K562 (cell line): Measurements from ENCODE around the gene ACADL. TPM values are rescaled to one million over a fixed set of nuclear protein-coding genes. Genes with fewer than 3 reads are reported as not detected.

ENCODE experiments used
- BRF1 ChIP-seq: IDR thresholded peaks from 3 replicates; pipeline ENCODE4 v1.6.1; 2011; ENCODE audit warnings: borderline replicate concordance, mild to moderate bottlenecking; ENCODE audit not compliant: insufficient read length; ENCODE audit errors: extremely low read depth
- FOXP1 ChIP-seq: sonication (generic); formaldehyde crosslinking; IDR thresholded peaks from 2 replicates; pipeline ENCODE4 v1.8.0; 2022; ENCODE audit warnings: mild to moderate bottlenecking, missing genetic modification reagents
- L3MBTL2 ChIP-seq: fragments of 450-650 bp; IDR thresholded peaks from 2 replicates; pipeline ENCODE4 v1.6.1; 2016; ENCODE audit warnings: mild to moderate bottlenecking, moderate library complexity
- MAZ ChIP-seq, 2 experiments: fragments of 450-650 bp in 1 of 2; sonication (generic) in 1 of 2; formaldehyde crosslinking; IDR thresholded peaks in 1 of 2; conservative IDR thresholded peaks in 1 of 2; 2 replicates each; pipeline versions ENCODE4 v1.4.0 to v1.5.0; 2020; ENCODE audit warnings: mild to moderate bottlenecking in 1 of 2, missing genetic modification reagents in 1 of 2
- MXI1 ChIP-seq: IDR thresholded peaks from 2 replicates; pipeline ENCODE4 v1.6.1; 2011; ENCODE audit warnings: low read depth, mild to moderate bottlenecking, improper control_type of control experiment, low read length
- NONO ChIP-seq, 2 experiments: fragments of 200-400 bp in 1 of 2; fragments of 450-650 bp in 1 of 2; formaldehyde crosslinking in 1 of 2; IDR thresholded peaks; 2 replicates each; pipeline ENCODE4 v1.6.1; 2017; ENCODE audit warnings: low read depth in 2 of 2, mild to moderate bottlenecking in 2 of 2, moderate library complexity in 2 of 2, low read length in 1 of 2
- RBM25 ChIP-seq: fragments of 200-400 bp; formaldehyde crosslinking; IDR thresholded peaks from 2 replicates; pipeline ENCODE4 v1.6.1; 2018; ENCODE audit warnings: low read length, low read depth, moderate library complexity; ENCODE audit not compliant: severe bottlenecking
- SP1 ChIP-seq: sonication (generic); formaldehyde crosslinking; IDR thresholded peaks from 2 replicates; pipeline ENCODE4 v1.8.1; 2022; ENCODE audit warnings: mild to moderate bottlenecking, missing genetic modification reagents
- TAF1 ChIP-seq: IDR thresholded peaks from 2 replicates; pipeline ENCODE4 v1.6.1; 2011; ENCODE audit warnings: mild to moderate bottlenecking, low read length, moderate library complexity; ENCODE audit not compliant: insufficient read depth, control insufficient read depth, severe bottlenecking; ENCODE audit errors: extremely low read depth
- YY1 ChIP-seq, 3 experiments: IDR thresholded peaks; 2 replicates each; pipeline ENCODE4 v1.6.1; 2011; ENCODE audit warnings: low read length in 2 of 3, mild to moderate bottlenecking in 2 of 3, moderate library complexity in 2 of 3, borderline replicate concordance in 1 of 3, control low read depth in 1 of 3, low read depth in 1 of 3; ENCODE audit not compliant: insufficient read depth in 3 of 3, insufficient replicate concordance in 2 of 3, control insufficient read depth in 1 of 3, insufficient read length in 1 of 3; ENCODE audit errors: extremely low read depth in 1 of 3
- ZBTB1 ChIP-seq: sonication (generic); formaldehyde crosslinking; IDR thresholded peaks from 2 replicates; pipeline ENCODE4 v1.8.1; 2023; ENCODE audit warnings: missing genetic modification reagents, low read depth, mild to moderate bottlenecking, borderline replicate concordance
- polyA plus RNA-seq, 8 experiments: library from polyadenylated mRNA; depleted of rRNA in 4 of 8; stranded (reverse) in 5 of 8; unstranded in 3 of 8; fragments of >200 nt; fragmentation: Nextera tagmentation in 2 of 8; fragmentation: Illumina TruSeq in 1 of 8; extraction: Ambion mirVana in 2 of 8; extraction: Trizol in 1 of 8; gene quantifications; 2 replicates each; pipeline versions ENCODE4 v1.2.1 to v1.2.3, GENCODE V29; 2011 to 2014; ENCODE audit warnings: inconsistent platforms in 1 of 8, missing spikeins in 1 of 8
- total RNA-seq, 7 experiments: library from RNA; depleted of rRNA in 6 of 7; stranded (reverse); fragments of >200 nt in 6 of 7; fragmentation: Illumina TruSeq in 2 of 7; extraction: Trizol in 2 of 7; gene quantifications; 2 replicates each; pipeline versions ENCODE4 v1.2.1 to v1.2.3, GENCODE V29; 2011 to 2021; ENCODE audit warnings: low replicate concordance in 1 of 7
- TF ChIP-seq, protein P1 (sequence below): fragments of 450-650 bp; IDR thresholded peaks from 2 replicates; pipeline ENCODE4 v1.6.1; 2014; ENCODE audit warnings: low read depth, mild to moderate bottlenecking, moderate library complexity, borderline replicate concordance
- TF ChIP-seq, protein P2 (sequence below): sonication (generic); formaldehyde crosslinking; IDR thresholded peaks from 2 replicates; pipeline ENCODE4 v1.8.0; 2022; ENCODE audit warnings: mild to moderate bottlenecking, missing genetic modification reagents

Gene ACADL
- total and polyA plus RNA-seq, 9 of the 15 experiments (the other 6 are each of a cell fraction or from before 2014, with no cell fraction given): 0.07 TPM; not detected in 8

DNA sequence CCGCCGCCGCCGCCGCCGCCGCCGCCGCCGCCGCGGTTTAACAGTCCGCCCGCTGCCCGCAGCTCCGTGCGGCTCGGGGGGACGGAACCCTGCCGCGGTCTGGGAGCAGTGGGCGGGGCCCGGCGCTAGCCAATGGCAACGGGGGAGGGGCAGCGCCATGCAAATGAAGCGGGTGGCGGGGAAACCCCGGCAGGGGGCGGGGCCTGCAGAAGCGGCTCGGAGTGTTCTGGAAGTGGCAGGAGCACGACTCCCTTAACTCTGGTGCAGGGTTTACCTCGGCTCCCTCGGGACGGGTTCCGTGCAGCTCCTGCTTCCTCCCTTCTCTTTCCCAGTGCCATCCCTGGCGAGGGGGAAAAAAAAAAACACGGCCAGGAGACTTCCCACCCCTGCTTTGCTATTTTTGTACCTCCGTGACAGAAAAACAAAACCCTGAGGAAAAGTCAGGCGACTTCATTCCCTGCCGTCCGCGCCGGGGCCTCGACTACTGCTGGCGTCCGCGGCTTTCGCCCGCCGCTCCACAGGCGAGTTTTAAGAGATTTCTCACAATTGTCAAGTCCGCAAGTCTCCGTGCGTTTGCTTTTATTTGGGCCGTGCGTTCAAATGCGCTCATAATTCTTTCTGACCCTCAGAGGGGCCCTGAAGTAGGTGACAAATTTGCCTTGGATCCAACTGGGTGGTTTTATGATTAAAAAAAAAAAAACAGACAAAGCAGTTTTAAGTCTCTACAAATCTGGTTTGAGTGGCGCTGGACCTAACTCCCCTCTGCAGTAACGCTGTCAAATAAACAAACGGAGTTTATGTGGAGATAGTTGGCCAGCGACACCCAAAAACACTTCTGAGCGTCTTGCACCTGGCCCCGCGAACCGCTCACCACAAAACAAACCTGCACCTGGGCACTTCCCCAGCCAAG lies 53.7 kb downstream of the ACADL start, which contains the start of gene KANSL1L (continued):
- TF ChIP-seq, protein P1, sequence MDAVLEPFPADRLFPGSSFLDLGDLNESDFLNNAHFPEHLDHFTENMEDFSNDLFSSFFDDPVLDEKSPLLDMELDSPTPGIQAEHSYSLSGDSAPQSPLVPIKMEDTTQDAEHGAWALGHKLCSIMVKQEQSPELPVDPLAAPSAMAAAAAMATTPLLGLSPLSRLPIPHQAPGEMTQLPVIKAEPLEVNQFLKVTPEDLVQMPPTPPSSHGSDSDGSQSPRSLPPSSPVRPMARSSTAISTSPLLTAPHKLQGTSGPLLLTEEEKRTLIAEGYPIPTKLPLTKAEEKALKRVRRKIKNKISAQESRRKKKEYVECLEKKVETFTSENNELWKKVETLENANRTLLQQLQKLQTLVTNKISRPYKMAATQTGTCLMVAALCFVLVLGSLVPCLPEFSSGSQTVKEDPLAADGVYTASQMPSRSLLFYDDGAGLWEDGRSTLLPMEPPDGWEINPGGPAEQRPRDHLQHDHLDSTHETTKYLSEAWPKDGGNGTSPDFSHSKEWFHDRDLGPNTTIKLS: peak; percentile 25; the same call in 1 of the 2 replicates
- TF ChIP-seq FOXP1 (CRISPR knock-in tag) (no peak), MAZ (CRISPR knock-in tag; conservative IDR thresholded peaks at IDR 0.05 in 1 of 2, IDR thresholded peaks at IDR 0.05 in 1 of 2) (peak in 1 of 2 experiments; percentile 14; a peak in 1 of 4 replicates), YY1 (IDR thresholded peaks at IDR 0.05; ENCODE audit: borderline replicate concordance in 1 of 3, control insufficient read depth in 1 of 3, extremely low read depth in 1 of 3, insufficient read depth in 3 of 3, insufficient read length in 1 of 3, insufficient replicate concordance in 2 of 3, low read depth in 1 of 3, low read length in 2 of 3) (peak in 1 of 3 experiments; percentile 12), SP1 (CRISPR knock-in tag) (peak; percentile 66), L3MBTL2 (peak; percentile 65), NONO (IDR thresholded peaks at IDR 0.05; ENCODE audit: low read depth in 2 of 2, low read length in 1 of 2) (0 out of 4 replicates have a peak, but pooled peaks of 1 of the 2 experiments have one; percentile 3), ZBTB1 (CRISPR knock-in tag) (peak; percentile 96), TAF1 (peak; percentile 46), RBM25 (peak; percentile 19), BRF1 (no peak), MXI1 (no peak)
- TF ChIP-seq, protein P2, sequence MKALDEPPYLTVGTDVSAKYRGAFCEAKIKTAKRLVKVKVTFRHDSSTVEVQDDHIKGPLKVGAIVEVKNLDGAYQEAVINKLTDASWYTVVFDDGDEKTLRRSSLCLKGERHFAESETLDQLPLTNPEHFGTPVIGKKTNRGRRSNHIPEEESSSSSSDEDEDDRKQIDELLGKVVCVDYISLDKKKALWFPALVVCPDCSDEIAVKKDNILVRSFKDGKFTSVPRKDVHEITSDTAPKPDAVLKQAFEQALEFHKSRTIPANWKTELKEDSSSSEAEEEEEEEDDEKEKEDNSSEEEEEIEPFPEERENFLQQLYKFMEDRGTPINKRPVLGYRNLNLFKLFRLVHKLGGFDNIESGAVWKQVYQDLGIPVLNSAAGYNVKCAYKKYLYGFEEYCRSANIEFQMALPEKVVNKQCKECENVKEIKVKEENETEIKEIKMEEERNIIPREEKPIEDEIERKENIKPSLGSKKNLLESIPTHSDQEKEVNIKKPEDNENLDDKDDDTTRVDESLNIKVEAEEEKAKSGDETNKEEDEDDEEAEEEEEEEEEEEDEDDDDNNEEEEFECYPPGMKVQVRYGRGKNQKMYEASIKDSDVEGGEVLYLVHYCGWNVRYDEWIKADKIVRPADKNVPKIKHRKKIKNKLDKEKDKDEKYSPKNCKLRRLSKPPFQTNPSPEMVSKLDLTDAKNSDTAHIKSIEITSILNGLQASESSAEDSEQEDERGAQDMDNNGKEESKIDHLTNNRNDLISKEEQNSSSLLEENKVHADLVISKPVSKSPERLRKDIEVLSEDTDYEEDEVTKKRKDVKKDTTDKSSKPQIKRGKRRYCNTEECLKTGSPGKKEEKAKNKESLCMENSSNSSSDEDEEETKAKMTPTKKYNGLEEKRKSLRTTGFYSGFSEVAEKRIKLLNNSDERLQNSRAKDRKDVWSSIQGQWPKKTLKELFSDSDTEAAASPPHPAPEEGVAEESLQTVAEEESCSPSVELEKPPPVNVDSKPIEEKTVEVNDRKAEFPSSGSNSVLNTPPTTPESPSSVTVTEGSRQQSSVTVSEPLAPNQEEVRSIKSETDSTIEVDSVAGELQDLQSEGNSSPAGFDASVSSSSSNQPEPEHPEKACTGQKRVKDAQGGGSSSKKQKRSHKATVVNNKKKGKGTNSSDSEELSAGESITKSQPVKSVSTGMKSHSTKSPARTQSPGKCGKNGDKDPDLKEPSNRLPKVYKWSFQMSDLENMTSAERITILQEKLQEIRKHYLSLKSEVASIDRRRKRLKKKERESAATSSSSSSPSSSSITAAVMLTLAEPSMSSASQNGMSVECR: peak; percentile 4; the same call in 1 of the 2 replicates
